GM18868 (cell line): Measurements from ENCODE around the gene CFAP54.
"Not testable (repeated sequence)": the region's sequence is repeated elsewhere in the genome, so short reads cannot be mapped to it uniquely, and the experiment has no call there.

Source experiments
- ATAC-seq: cut with Tn5 transposase; IDR thresholded peaks from one replicate; pipeline ENCODE4 v1.9.1; 2021; ENCODE audit warnings: mild to moderate bottlenecking, moderate library complexity; ENCODE audit not compliant: unreplicated experiment

CFAP54 gene

DNA sequence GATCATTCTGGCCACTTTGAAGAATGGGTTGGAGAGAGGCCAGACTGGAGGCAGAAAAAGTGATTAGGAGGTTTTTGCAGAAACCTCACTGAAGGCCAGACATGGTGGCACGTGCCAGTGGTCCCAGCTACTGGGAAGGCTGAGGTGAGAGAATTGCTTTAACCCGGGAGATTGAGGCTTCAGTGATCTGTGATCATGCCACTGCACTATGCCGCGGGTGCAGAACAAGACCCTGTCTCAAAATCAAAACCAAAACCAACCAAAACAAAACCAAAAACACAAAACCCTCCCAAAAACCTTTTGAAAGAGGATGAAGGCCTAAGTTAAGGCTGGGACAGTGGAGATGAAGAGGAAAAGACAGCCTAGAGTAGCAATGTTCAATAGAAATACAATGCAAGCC is 15.2 kb upstream of the CFAP54 start:
- ATAC-seq, result no peak

DNA sequence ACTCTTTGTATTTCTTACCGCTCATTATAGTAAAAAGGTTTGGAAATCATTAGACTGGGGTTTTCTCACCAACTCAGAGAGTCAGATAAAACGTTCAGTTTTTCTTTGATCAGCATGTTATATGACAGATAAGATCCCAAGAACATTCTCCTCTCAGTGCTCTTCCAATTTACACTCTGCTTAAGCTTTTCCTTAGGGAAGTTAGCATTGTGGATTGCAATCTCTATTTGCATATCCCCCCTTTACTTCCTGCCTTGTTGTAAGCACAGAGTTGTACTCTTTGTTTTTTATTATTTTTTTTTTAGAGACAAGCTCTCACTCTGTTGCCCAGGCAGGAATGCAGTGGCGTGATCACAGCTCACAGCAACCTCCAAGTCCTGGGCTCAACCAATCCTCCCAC is 11.4 kb upstream of the CFAP54 start:
- no peak for ATAC-seq

DNA sequence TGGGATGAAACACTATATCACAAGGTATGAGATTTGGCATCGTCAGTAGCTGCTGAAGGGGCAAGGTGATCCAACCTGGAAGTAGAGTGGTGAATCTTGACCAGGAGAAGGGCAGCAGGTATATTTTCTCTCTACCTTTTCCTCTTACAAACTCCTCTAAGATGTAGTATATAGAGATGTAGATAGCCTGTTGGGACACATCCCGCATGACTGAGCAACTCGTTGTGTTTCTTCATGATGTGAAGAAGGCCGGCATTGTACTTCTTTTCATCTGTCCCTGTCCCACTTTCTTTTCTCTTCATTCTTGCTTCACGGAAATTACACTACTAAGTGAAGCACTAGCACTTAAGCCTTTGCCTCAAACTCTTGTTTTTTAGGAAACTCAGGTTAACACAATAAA is 7.3 kb upstream of the CFAP54 start:
- no peak for ATAC-seq

DNA sequence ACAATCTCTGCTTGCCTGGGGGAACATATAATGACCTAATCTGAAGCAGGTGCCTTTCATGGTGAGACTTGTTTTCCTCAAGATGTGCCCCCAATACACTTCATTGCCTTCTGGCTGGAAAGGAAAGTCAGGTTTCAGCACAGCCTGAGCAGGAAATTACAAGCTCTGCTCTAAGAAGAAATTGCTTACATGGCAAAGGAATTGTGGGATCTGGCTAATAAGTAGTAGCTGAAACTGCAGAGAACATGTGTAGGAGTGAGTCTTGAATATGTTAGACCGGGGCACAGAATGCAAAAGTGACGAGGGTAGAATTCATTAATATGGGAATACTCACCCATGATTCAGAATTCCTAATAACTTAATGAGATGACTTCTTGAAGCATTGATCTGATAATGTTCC is 6.3 kb upstream of the CFAP54 start:
- ATAC-seq, result no peak

DNA sequence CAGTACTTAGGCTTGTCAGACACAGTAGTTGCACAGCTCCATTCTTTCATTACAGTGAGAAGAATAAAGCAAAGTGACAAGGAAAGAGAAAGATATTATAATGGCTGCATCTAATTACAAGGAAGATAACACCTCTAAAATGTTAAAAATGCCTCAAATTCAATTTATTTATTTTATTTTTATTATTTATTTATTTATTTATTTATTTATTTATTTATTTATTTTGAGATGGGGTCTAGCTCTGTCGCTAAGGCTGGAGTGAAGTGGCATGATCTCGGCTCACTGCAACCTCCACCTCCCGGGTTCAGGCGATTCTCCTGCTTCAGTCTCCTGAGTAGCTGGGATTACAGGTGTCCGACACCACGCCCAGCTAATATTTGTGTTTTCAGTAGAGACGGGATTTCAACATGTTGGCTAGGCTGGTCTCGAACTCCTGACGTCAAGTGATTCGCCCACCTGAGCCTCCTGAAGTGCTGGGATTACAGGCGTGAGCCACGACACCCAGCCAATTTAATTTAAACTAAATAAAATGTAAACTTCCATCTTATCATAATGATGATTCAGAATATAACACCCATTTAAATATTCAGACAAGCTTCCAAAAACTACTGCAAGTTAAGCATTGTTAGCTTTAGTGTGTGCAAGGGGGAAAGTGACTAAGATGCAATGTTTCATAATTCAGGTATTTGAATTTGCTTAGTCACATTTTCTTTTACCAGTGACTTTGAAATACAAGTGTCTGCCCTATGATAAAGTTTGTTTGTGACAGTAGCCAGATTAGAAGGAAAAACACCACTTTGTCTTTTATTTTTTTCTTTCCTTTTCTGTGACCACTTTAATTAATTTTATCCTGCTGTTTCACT is 2.4 kb upstream of the CFAP54 start:
- ATAC-seq, result no peak

DNA sequence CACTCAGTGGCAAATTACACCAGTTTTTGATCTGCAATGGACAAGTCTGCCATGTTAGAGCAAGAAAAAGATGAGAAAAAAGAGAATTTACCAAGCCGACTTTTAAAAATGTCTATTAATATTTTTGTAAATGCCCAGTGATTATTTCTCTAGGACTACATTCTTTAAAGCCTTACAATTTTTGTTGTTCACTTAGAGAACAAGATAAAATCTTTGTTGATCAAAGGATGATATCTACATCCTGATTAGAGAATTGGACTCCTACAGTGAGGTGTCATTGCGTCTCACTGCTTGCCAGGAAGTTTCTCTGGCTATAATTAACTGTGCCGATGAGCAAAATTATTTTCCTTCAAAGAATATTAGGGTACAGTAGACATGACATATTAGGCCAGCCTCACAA is 1.7 kb upstream of the CFAP54 start:
- ATAC-seq, result no peak

DNA sequence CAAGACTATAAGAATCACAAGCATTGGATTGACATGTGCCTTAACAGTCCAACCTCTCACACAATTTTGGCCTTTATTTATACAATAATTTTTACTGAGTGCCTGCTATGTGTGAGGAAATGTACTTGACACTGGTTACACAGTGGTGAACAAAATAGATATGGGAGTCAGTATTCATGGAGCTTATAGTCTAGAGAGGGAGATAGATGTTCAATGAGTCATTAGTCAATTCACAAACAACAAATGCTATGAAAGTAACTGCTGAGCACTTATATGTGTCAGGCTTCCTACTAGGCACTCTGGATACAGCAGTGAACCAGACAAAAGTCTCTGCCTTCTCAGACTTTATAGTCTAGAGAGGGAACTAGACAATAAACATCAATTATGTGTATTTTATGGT is 3.7 kb downstream of the CFAP54 start:
- no peak for ATAC-seq

DNA sequence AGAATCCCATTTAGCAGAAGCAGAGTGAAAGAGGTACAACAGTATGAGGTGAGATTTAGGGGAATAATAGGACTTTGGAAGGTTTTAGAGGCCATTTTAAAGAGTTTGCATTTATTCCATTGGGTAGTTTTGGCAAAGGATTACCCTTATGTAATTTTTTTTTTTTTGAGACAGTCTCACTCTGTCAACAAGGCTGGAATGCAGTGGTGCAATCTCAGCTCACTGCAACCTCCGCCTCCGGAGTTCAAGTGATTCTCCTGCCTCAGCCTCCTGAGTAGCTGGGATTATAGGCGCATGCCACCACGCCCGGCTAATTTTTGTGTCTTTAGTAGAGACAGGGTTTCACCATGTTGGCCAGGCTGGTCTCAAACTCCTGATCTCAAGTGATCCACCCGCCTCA is 4.8 kb downstream of the CFAP54 start:
- not testable (repeated sequence) for ATAC-seq

DNA sequence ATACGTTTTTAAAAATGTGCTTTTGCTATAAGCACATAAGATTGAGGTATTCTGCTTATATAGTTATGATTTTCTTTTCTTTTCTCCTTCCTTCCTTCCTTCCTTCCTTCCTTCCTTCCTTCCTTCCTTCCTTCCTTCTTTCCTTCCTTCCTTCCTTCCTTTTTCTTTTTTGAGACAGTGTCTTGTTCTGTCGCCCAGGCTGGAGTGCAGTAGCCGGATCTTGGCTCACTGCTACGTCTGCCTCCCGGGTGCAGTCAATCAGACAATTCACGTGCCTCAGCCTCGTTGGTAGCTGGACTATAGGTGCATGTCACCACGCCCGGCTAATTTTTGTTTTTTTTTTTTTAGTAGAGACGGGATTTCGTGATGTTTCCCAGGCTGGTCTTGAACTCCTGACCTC is 5.8 kb downstream of the CFAP54 start:
- peak; percentile 42 for ATAC-seq

DNA sequence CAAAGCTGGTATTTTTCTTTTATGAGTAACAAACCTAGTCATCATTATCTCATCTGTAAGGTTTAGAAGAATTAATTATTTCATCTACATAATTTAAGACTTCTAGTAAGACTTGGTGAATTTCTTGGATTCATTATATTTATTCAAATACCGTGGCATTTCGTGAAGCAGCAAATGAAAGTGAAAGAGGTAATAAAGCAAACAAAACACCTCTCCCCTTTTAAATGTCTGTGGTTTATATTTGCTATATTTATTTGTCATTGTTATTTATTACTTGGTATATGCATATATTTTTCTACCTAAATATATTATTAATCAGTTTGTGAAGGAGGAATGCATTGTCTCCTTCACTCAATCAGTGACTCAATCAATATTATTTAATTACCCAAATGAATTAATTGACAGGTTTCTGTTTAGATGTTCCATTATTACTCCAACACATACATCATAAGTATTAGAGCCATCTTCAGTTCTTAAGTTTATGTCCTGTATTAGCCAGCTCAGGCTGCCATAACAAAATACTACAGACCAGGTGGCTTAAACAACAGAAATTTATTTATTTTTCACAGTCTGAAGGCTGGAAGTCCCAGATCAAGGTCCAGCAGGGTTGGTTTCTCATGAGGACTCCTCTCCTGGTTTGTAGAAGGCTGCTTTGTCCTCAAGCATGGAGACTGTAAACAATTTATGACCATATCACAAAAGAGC is 6.6 kb downstream of the CFAP54 start:
- ATAC-seq, result peak; percentile 66

DNA sequence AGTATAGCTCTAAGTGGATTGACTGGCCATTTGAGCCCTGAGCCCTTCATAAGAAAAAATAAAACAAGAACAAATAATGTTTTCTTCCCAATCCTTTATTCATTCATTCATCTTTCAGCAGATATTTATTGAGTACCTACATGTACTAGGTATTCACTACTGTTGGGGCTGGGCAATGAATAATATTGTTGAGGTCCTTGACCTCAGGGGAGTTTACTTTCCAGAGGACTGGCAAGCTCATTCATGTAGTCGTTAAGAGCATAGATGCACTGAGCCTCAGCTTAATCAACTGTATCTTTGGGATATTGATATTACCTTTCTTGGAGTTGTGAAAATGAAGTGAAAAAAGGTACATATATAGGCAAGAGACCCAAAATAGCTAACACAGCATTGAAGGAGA is 7.6 kb downstream of the CFAP54 start:
- no peak for ATAC-seq

DNA sequence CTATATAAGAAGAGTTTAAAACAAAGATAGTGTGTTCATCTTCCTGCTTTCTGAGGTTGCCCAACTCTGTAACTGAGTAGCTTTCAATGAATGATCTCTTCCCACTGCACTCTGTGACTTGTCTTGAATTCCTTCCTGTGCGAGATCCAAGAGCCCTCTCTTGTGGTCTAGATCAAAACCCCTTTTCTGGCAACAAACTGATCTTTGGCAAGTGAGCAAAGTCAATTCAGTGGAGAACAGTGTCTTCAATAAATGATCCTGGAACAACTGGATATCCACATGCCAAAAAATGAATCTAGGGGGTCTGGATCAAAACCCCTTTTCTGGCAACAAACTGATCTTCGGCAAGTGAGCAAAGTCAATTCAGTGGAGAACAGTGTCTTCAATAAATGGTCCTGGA is 8.5 kb downstream of the CFAP54 start:
- no peak for ATAC-seq

DNA sequence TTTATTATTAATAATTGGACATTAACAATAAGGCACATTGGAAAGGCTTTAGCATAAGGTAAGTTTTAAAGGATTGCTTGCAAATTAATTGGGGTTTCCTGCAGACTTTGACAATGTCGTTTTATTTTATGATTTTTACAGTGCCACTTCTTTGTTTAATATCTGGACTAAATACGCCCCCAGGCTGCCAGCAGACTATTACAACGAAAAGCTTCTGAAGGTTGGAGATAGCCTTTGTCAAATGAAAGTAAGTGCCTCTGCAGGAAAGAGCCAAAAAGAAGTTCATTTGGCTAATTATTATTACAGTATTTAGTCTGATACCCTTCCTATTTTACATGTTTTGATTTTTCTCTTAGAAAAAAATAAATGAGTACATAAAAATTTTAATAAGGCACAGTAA is 11.3 kb downstream of the CFAP54 start:
- no peak for ATAC-seq

DNA sequence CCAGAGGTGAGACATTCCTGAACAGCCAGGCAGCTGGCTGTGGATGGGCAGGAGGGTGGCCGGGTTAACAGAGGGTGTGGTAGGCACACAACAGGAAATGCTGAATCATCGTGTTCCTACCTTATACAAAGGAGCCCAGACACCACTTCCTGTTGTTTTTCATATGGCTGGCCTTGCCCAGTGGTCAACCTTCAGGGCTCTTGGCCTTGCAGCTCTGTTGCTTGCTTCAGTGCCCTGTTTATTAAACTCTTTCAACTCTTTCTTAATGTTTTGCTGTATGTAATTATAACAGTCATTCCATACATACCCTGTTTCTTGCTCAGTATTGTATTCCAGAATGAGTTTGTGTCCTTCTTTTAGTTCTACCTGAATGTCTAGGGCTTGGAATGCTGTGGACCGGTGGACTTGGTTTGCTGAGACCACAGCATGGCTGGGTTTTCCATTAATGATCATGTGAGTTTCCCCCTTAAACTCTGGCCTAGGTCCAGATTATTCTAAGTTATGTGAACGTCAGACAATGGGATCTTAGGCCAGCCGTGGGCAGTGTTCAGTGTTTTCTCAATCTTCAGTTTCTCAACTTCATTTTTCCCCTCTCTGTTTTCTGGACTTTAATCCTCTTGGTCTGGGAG is 11.9 kb downstream of the CFAP54 start:
- peak; percentile 65 for ATAC-seq

DNA sequence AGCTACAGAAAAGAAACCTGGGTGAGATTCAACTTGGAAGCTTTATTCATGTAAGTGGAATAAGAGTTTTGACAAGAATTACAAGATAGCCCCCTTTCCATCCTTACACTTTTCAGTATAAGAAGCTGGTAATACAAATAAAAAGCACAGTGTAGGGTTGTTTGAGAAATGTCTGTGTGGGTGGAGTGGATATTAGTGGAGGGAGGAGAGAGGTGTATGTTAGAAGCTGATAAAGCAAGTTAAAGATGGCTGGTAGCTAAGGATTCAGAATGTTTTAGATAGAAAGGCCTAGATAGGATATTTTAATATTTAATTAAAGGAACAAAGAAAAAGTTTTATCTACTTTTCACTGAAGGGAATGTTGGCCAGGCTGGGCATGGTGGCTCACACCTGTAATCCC is 12.5 kb downstream of the CFAP54 start:
- peak; percentile 16 for ATAC-seq

DNA sequence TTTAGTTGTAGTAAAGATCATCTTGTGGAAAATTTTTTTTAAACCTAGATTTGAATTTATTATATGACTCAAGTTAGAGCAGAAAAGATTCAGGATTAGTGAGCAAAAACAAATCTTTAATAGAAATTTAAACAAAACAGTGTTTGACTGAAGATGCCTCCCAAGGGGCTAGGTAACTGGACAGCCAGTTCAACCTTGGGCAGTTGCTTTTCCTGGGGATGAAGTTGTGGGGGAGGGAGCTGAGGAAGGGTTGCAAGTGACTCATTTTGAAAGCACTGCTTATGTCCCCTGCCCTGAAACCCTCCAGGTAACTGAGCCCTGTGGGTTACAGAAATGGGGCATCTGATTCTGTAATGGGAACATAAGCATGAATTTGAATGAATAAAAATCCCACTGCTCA is 13.1 kb downstream of the CFAP54 start:
- peak; percentile 66 for ATAC-seq

DNA sequence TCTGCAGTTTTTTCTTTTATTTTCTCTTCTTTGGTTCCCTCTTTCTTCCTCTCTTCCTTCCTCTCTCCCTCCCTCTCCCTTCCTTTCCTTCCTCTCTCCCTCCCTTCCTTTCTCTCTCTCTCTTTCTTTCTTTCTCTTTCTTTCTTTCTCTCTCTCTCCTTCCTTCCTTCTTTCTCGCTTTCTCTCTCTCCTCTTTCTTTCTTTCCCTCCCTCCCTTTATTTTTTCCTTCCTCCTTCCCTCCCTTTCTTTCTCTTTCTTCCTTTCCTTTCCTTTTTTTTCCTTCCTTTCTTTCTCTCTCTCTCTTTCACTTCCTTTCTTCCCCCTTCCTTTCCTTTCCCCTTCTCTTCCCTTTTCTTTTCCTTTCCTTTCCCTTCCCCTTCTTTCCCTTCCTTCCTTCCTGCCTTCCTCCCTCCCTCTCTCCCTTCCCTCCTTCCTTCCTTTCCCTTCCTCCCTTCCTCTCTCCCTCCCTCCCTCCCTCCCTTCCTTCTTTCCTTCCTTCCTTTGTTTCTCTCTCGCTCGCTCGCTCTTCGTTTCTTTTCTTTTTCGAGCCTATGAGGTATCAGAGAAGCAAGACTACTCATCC is 13.7 kb downstream of the CFAP54 start:
- ATAC-seq, result no peak

DNA sequence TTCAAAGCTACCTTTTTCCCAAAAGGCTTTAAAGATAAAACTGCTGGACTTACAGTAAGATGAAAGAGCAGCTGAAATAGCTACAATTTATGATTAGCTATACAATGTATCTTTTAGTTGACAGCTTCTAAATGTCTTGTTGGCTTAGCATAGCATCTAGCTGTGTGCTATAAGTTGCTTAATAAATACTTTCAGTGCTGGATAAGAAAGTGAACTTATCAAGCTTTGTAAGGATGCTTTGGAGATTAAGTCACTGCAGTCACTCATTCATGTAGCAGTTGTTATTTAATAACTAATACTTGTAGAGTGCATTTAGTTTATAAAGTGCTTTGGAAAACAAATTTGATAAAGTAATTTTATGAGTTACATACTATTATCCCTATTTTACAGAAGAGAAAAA is 14.6 kb downstream of the CFAP54 start:
- no peak for ATAC-seq

DNA sequence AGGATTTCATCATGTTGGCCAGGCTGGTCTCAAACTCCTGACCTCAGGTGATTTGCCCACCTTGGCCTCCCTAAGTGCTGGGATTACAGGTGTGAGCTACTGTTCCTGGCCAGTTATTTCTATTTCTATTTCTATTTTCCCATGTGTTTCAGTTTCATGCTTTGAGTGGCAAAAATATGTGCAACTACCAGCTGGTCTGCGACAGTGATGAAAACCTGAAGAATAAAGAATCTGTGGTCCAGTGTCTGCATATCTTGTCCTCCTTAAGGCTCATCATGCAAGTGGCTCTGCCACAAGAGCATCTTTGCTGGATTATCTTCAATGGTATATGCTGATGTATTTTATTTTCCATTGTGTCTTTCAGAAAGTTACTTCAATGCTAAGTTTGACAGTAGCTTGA is 17.4 kb downstream of the CFAP54 start:
- no peak for ATAC-seq

DNA sequence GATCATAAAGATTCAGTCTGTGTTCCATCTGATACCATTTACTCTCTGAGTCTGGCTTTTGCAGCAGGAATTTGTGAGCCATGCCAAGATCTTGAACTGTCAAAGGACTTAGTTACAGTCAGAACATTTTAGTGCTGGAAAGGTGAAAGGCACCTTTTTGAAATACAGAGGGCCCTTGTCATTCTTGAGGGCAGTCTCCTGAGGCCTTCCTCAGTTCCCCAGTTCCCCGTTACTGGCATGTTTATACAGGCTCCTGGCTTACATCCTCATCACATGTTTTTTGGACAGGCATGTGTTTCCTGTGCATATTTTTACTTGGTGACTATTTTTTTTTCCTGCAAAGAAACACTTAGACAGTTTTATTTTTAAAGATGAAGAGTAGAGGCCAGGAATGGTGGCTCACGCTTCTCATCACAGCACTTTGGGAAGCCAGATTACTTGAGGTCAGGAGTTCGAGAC is 21.0 kb downstream of the CFAP54 start:
- ATAC-seq, result no peak

DNA sequence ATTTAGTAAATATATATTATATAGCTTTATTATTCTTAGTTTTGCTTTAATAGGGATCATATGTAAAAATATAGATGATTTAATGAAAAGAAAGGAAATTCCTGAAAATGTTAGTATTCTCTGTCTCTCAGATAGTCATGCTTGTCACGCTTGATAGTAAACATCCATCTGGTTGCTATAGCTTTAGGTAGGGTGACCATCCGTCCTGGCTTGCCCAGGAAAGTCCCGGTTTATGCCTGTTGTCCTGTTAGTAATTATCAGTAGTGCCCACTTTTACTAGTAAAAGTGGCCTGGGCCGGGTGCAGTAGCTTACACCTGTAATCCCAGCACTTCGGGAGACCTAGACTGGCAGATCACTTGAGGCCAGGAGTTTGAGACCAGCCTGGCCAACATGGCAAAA is 23.8 kb downstream of the CFAP54 start:
- no peak for ATAC-seq

DNA sequence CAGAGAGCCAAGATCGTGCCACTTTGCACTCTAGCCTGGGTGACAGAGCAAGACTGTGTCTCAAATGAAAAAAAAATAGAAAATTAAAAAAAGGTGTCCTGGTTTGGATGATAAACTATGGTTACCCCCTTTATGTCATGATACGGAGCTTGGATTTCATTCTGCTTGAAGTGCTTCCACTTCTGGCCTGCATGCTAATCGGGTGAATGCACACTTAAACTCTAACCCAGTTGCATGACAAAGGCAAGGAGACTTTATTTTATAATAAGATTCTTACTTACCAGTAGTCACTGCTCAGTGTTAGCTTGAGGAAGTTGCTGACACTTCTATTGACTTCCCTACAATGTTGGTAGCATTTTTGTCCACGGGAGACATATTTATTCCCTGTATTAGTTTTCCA is 24.3 kb downstream of the CFAP54 start:
- no peak for ATAC-seq
